Suprapubic skin (tissue), 4 donors: ENCODE measurements around the gene TECPR2.

Source experiments
- CTCF ChIP-seq, 2 donors: fragments of 200-600 bp in 1 of 2; fragments of 450-650 bp in 1 of 2; sonication (generic) in 1 of 2; IDR thresholded peaks; one replicate each; pipeline ENCODE4 v1.5.1; 2016 to 2019; ENCODE audit warnings: antibody characterized with exemption in 2 of 2, mild to moderate bottlenecking in 1 of 2, moderate library complexity in 1 of 2
- EP300 ChIP-seq: sonication (generic); formaldehyde crosslinking; IDR thresholded peaks from one replicate; pipeline ENCODE4 v1.6.1; 2017; ENCODE audit warnings: antibody characterized with exemption
- POLR2A ChIP-seq, 2 donors: fragments of 450-650 bp; IDR thresholded peaks; one replicate each; pipeline ENCODE4 v1.6.1; 2017; ENCODE audit warnings: antibody characterized with exemption in 2 of 2, mild to moderate bottlenecking in 2 of 2, moderate library complexity in 2 of 2
- POLR2AphosphoS5 ChIP-seq, 3 donors: sonication (generic); formaldehyde crosslinking; IDR thresholded peaks; one replicate each; pipeline ENCODE4 v1.6.1; 2017; ENCODE audit warnings: antibody characterized with exemption in 3 of 3

- peak; percentile 26 to 55 for TF ChIP-seq CTCF (IDR thresholded peaks at IDR 0.05)
- no peak for TF ChIP-seq POLR2A (IDR thresholded peaks at IDR 0.05)
- no peak for TF ChIP-seq POLR2AphosphoS5 (IDR thresholded peaks at IDR 0.05)
- no peak for TF ChIP-seq EP300
These were observed 39.6 kb upstream of the TECPR2 start for GRCh38 chr14:102323102-102323501.
